GM15510 (cell line): ENCODE results near the gene COL20A1.

Experiments
- POLR2A ChIP-seq: IDR thresholded peaks from 3 replicates; pipeline ENCODE4 v1.6.1; 2011; ENCODE audit warnings: borderline replicate concordance; ENCODE audit not compliant: insufficient read length; ENCODE audit errors: extremely low read depth

Gene COL20A1

GRCh38 chr20:63333241-63333836 is 40.4 kb downstream of the COL20A1 start:
- no peak for TF ChIP-seq POLR2A

- TF ChIP-seq POLR2A: no peak
These were observed 41.4 kb downstream of the COL20A1 start for GRCh38 chr20:63334356-63334755.

GRCh38 chr20:63335711-63336110 is 42.7 kb downstream of the COL20A1 start:
- no peak for TF ChIP-seq POLR2A

GRCh38 chr20:63336232-63336752 is 43.3 kb downstream of the COL20A1 start:
- no peak for TF ChIP-seq POLR2A

- TF ChIP-seq POLR2A: no peak
These were observed 44.9 kb downstream of the COL20A1 start for GRCh38 chr20:63337786-63338420.

GRCh38 chr20:63342561-63343459 is 49.8 kb downstream of the COL20A1 start:
- TF ChIP-seq POLR2A: no peak

- TF ChIP-seq POLR2A: no peak
These were observed 50.8 kb downstream of the COL20A1 start for GRCh38 chr20:63343460-63344445.

- TF ChIP-seq POLR2A: no peak
These were observed 51.8 kb downstream of the COL20A1 start for GRCh38 chr20:63344616-63345327.

GRCh38 chr20:63345328-63346100 is 52.5 kb downstream of the COL20A1 start:
- no peak for TF ChIP-seq POLR2A

- no peak for TF ChIP-seq POLR2A
These were observed 53.4 kb downstream of the COL20A1 start for GRCh38 chr20:63346131-63347080.

GRCh38 chr20:63347081-63347741 is 54.2 kb downstream of the COL20A1 start:
- TF ChIP-seq POLR2A: no peak
